ENCODE results near the gene DNAJA4.

DNAJA4 gene

DNA sequence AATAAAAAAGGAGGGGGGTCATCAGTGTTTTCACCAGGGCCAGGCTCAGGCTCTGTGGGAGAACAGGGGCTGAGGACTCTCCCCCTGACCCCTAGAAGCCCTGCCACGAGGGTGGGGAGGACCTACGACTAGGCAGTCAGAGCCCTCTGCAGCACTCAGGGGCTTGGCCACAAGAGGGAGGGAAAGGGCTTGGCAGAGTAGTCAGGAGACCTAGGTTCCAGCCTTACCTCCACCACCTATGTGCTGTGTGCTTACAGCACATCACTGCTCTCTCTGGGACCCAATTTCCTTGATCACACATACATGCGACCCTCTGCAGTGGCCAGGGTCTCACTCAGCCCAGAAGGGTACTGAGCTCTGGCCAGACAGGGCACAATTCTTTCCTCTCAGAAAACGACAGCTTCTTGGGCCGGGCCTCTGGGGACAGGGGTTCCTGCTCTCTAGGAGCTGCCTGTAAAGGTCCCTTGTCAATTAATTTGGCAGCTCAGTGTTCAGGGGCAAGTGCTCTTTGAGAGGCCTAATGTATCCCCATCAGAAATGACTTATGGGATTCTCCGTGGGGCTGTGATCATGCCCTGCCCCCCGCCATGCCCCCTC lies 51.4 kb downstream of the DNAJA4 start:
- no peak for DNase-seq (ENCODE audit: low read depth in 2 of 2)

DNA sequence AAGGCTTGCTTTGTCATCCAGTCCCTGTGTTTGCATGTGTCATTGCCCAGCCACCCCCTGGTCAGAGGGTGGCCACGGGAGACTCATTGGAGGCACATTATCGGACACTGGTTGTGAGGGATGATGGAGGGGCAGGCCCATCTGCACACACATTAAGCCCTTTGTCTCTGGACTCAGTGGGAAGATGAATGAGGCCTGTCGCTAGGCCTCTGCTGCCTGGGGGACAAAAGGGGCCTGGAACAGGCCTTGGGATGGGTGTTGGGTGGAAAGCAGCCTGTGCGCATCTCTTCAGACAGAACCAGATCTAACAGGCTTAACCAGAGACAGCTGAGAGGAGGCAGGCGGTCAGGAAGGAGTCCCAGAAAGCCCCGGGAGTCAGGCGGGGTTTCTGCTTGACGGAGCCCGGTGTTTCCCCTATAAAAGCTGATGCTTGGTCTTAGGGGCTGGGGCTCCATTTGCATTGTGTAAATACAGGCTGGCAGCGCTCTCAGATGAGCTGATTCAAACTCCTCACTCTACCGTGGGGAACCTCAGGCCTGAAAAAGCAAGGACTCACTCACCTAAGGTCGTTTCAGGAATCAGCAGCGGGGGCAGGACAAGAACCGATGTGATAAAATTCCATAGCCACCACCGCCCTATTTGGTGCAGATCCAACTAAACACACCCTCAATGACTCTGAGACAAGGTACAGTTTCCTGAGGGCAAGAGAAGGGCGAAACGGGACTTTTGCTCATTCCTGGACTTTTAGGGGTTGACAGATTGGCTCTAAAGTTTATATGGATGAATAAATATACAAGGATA lies 52.1 kb downstream of the DNAJA4 start:
- no peak for DNase-seq (ENCODE audit: low read depth in 2 of 2)

DNA sequence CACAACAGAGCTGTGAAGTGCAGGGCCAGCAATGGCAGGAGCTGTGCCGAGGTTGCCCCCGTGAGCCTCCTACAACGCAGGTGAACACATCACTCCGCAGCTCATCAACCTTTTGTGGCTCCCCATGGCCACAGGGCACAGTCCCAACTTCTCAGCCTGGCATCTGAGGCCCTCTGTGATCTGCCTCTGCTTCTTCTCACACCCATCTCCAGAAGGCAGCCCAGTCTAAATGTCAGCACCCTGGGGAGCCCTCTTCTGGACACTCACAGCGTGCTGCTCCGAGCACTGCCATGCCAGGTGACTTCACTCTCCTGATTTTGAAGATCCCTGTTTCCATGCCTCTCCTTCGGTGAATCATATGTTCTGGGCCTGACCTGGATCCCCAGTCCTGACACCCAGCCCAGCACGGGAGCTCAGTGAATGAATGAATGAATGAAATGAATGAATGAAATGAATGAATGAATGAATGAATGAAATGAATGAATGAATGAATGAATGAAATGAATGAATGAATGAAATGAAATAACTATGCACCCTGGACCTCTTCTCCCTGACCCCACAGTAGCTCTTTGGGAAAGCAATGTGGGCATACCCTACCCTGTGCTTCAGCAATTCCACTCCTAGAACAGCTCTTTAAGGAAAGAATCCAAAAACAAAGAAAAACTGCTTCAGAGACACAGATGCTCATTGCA lies 52.9 kb downstream of the DNAJA4 start:
- DNase-seq (ENCODE audit: low read depth in 2 of 2), result no peak

DNA sequence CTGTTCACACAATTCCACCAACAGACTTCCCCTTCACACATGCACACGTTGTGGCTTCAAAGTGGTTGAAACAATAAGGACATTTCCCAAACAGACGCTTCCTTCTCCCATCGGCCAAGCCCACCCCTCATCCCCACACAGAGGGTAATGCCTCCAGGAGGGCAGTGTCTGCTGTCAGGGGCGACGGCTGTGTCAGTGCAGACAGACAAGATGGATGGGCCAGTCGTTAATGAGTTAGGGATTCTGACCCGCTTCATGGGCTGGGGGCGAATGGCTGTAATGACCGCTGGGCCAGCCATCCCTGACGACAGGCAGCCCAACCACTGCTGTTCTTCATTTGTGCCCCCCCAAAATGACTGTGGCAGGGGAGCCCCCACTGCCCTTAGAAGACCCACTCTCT lies 55.2 kb downstream of the DNAJA4 start:
- DNase-seq (ENCODE audit: low read depth in 2 of 2), result no peak

DNA sequence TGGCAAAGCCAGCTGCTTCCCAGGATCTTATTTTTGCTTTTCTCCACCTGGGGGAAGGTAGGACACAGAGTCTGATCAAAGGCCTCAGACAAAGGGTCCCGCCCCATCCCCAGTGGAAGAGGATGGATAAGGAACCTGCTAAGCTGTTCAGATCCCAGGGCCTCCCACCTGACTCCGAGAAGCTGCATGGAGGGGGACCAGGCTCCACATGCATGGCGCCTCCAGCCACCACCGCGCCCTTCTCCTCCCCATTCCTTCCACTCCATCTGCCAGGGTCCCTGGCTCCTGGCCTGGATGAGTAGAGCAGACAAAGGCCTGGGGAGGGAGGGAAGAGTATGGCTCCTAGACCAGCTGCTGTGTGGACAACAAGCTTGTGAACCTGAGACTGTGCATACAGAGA lies 55.8 kb downstream of the DNAJA4 start:
- DNase-seq (ENCODE audit: low read depth in 2 of 2), result no peak

DNA sequence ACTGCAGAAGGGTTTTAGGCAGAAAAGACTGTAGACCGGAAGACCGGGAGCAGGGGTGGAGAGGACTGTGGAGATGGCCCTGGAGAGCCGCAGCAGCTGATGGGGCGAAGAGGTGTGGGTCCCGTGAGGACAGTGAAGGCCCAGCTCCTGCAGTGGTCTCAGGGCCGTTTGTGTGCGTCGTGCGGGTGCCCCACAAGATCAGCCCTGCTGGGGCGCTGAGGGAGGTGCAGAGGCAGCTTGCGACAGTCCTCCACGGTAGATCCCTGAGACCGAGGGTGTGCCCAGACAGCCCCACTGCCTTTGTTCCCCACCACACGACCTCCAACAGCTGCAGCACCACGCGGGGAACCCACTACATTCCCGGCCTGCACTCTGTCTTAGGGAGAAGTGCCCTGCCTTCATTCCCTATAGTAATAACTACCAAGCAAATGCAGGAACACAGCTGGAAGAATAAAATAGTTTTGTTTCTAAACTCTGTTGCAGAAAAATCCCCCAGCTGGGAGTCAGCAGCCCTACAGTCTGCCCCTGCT lies 56.7 kb downstream of the DNAJA4 start:
- DNase-seq (ENCODE audit: low read depth in 2 of 2), result no peak

DNA sequence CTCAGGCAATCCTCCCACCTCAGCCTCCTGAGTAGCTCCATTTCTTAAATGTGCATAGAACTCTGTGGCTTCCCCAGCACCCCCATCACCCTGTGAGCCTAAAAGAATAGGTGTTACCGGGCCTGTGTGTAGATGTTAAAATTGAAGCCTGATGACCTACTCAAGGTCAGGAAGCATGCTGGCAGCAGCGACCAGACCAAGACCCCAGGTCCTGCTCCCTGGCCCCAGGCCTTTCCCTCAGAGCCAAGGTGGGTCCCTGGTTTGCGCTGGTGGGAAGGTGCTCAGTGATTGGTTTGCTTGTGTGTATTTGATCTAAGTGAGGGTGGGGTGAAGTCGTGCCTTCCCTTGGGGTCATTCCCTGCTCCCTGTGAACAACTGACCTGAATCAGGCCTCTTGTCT lies 57.4 kb downstream of the DNAJA4 start:
- DNase-seq (ENCODE audit: low read depth in 2 of 2), result no peak

DNA sequence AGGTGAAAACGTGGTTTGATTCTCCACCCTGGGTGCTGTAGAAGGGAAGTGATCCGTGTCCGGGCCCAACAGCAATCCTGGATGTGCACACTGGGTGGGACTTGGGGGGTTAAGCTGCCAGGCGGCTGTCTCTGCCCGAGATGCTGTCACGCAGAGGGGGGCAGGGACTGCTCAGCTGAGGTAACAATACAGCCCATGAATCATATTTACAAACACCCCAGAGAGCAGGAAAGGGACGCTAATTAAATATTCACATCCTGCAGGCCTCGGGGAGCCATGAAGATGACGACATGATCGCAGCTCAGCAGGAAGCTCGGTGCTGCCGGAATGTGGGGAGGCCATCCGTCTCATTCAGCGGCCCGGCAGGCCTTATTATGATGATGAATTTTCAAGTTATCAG lies 57.9 kb downstream of the DNAJA4 start:
- DNase-seq (ENCODE audit: low read depth in 2 of 2), result no peak

DNA sequence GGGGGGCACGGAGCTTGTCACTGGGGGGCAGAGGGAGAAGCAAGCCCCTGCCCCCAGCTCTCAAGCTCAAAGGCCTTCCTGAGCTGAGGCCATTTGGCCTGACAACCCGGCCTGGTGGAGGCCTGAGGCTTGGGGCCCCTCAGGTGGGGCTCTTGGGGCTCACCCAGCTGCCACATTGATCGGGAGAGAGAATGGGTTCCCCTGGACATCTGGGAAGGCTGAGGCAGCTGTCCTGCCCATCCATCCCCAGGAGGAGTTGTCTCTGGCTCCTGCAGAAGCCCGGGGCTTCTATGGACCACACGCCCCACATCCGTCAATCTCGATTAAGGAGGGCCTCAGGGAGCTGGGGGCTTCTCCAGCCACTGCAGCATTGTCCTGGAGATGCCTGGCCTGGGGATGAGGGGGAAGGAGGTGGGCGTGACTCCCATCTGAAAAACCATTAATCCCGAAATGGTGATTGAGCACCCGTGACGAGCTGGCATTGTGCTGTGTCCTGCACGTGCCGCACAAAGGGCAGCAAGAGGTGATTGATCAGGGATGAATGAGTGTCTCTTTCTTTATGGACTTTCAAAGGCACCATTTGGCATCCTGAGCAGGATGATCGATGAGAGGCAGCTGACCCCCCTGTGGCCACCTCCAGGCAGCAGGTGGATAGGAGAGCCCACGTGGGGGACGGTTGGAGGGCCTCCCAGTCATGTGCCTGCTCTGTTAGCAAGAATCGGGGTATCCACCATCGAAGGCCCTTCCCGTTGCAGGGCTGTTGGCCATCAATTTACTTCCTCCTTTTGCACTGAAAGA lies 58.6 kb downstream of the DNAJA4 start:
- DNase-seq (ENCODE audit: low read depth in 2 of 2), result no peak

DNA sequence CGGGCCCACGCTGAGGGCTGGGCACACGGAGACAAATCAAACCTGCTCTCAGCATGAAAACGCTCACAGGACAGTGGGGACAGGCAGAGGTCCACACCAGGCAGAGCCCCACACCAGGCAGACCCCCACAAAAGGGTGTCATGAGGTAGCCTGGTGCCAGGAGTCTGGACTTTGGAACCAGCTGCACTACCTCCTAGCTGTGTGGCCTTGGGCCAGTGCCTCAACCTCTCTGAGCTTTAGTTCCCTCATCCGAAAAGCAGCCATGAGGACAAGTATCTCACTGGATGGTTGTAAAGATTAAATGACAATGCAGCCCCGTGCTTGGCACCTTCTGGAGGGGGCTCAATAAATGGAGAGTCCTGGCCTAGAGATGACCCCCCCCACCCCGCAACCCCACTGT lies 59.3 kb downstream of the DNAJA4 start:
- DNase-seq (ENCODE audit: low read depth in 2 of 2), result no peak

DNA sequence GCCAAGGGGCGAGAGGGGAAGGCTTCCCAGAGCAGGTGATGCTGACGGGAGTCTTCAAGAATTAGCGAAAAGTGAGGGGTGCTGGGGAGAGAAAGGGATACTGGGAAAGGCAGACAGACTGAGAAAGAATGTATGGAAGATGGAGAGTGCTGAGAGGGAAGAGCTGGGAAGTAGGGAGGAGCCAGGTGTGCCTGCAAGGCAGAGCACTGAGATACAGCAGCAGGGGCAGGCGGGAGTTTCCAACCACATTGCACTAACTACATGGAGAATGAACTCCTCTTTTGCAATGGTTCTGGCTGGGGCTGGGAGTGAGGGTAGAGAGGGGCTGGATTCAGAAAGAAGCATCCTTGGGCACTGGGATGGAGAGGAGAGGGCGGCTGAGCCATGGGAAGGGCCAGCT lies 59.8 kb downstream of the DNAJA4 start:
- DNase-seq (ENCODE audit: low read depth in 2 of 2), result no peak

DNA sequence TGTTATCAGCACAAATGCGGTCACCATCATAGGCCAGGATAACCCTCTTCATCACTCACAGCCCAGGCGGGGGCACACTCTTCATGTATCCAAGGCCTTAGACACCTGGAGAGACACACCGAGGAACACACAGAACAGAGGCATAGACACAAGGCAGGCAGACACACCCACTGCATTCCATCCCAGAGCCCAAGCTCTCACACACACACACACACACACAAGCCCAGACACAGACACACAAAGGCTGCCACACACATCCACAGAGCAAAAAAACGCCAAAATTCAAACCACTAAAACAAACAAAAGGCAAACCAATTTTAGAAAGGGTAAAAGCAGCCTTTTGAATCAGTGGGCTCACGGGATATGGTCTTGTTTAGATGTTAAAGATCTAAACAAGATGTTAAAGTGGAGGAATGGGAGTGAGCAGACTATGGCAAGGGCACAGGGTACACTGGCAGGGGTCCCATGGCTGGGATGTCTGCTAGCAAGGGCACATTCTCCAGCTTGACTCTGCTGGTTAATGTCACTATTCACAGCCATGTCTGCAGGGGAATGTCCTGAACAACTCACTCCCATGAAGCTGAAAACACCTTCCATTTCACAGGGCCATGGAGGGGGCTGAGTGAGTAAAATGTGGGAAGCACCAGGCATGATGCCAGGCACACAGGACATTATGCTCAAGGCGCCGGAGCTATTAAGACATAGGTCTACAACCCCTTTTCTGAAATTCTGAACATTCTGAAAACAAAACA lies 60.9 kb downstream of the DNAJA4 start:
- no peak for DNase-seq (ENCODE audit: low read depth in 2 of 2)

DNA sequence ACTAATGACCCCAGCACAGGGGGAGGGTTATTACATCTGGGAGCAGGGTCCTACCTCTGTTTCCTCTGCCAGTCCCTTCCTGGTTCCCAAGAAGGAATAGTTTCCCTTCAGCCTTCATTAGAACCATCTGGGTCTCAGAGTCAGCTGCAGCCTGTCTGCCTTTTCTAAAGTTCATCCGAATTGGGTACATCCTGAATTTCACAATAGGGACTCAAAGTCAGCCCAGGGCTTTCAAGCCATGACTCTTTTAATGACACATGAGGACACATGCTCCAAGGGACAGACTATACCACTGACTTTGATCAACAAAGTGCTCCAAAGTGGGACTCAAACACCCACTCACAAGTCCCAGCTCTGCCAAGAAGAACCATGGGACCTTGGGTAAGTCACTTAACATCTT lies 63.1 kb downstream of the DNAJA4 start:
- no peak for DNase-seq (ENCODE audit: low read depth in 2 of 2)

DNA sequence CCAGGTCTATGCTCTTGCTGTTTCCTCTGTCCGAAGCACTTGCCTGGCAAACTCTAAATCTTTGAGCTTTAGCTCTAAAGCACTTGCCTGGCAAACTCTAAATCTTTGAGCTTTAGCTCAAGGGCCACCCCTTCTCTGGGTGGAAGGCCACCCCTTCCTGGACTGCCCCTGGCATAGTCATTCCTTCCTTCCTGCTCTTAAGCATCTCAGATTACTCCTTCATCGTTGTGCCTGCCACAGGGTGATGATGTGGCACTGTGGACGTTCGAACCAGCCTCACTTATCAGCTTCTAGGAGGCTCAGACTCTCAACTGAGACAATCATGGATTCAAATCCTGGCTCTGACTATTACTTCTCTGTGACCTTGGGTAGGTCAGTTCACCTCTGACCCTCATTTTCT lies 65.3 kb downstream of the DNAJA4 start:
- DNase-seq (ENCODE audit: low read depth in 2 of 2), result no peak

Measured in stimulated activated CD4-positive, alpha-beta T cell treated with anti-CD3 and anti-CD28 coated beads, Interleukin-12 subunit alpha, Interleukin-12 subunit beta, amount 100 ng/mL, for 24 hours (primary cell).